Liver (tissue), 9 donors: ENCODE measurements around the gene TMEM222. TPM values are rescaled to one million over a fixed set of nuclear protein-coding genes. Genes with fewer than 3 reads are reported as not detected.

ENCODE experiments used
- DNase-seq: peaks from one replicate; pipeline ENCODE4 v3.0.0-alpha.2; 2017; ENCODE audit warnings: low spot score
- H3K27ac ChIP-seq, 2 donors: one replicate each; pipeline ENCODE4 v1.7.0; 2013; ENCODE audit warnings: inconsistent platforms in 2 of 2, low read length in 2 of 2, control low read depth in 1 of 2, low read depth in 1 of 2, mild to moderate bottlenecking in 1 of 2
- H3K27me3 ChIP-seq, 4 donors: one replicate each; pipeline versions ENCODE4 v1.6.1 to v1.7.0; 2013; ENCODE audit warnings: low read length in 3 of 4, inconsistent platforms in 1 of 4, mild to moderate bottlenecking in 1 of 4, moderate library complexity in 1 of 4; ENCODE audit not compliant: control insufficient read depth in 4 of 4, insufficient read depth in 4 of 4
- H3K36me3 ChIP-seq, 4 donors: one replicate each; pipeline versions ENCODE4 v1.6.1 to v1.7.0; 2013; ENCODE audit warnings: low read length in 3 of 4, mild to moderate bottlenecking in 3 of 4, low read depth in 1 of 4, moderate library complexity in 1 of 4; ENCODE audit not compliant: control insufficient read depth in 4 of 4, insufficient read depth in 3 of 4
- H3K4me1 ChIP-seq, 4 donors: one replicate each; pipeline versions ENCODE4 v1.6.1 to v1.7.0; 2013; ENCODE audit warnings: low read length in 3 of 4, mild to moderate bottlenecking in 3 of 4, moderate library complexity in 1 of 4; ENCODE audit not compliant: control insufficient read depth in 4 of 4, insufficient read depth in 4 of 4
- H3K4me3 ChIP-seq, 3 donors: one replicate each; pipeline versions ENCODE4 v1.6.1 to v1.7.0; 2013; ENCODE audit warnings: low read length in 3 of 3, control low read depth in 1 of 3, low read depth in 1 of 3, mild to moderate bottlenecking in 1 of 3
- H3K9ac ChIP-seq, 2 donors: one replicate each; pipeline ENCODE4 v1.7.0; 2013; ENCODE audit warnings: low read length in 2 of 2, mild to moderate bottlenecking in 2 of 2, moderate library complexity in 2 of 2, control low read depth in 1 of 2, low read depth in 1 of 2
- H3K9me3 ChIP-seq, 4 donors: one replicate each; pipeline versions ENCODE4 v1.6.1 to v1.7.0; 2013; ENCODE audit warnings: low read length in 3 of 4; ENCODE audit not compliant: control insufficient read depth in 4 of 4
- CTCF ChIP-seq: fragments of 150-350 bp; IDR thresholded peaks from 2 replicates; pipeline ENCODE4 v1.5.1; 2017; ENCODE audit warnings: improper control_type of control experiment, low read depth, low read length; ENCODE audit not compliant: missing input control
- FOXA1 ChIP-seq: IDR thresholded peaks from 2 replicates; pipeline ENCODE4 v1.6.1; 2016; ENCODE audit warnings: antibody characterized with exemption
- GABPA ChIP-seq, 2 donors: IDR thresholded peaks in 1 of 2; conservative IDR thresholded peaks in 1 of 2; 2 replicates each; pipeline ENCODE4 v1.6.1; 2016; ENCODE audit warnings: antibody characterized with exemption in 2 of 2, mild to moderate bottlenecking in 1 of 2, moderate library complexity in 1 of 2
- HNF4A ChIP-seq, 2 donors: conservative IDR thresholded peaks; 2 replicates each; pipeline ENCODE4 v1.6.1; 2016; ENCODE audit warnings: antibody characterized with exemption in 2 of 2, mild to moderate bottlenecking in 2 of 2
- NR2F2 ChIP-seq: IDR thresholded peaks from 2 replicates; pipeline ENCODE4 v1.6.1; 2016; ENCODE audit warnings: antibody characterized with exemption
- RAD21 ChIP-seq, 2 donors: IDR thresholded peaks; 2 replicates each; pipeline ENCODE4 v1.6.1; 2016; ENCODE audit warnings: antibody characterized with exemption in 2 of 2, mild to moderate bottlenecking in 2 of 2
- RXRA ChIP-seq, 2 donors: IDR thresholded peaks; 2 replicates each; pipeline ENCODE4 v1.6.1; 2017 to 2018; ENCODE audit warnings: antibody characterized with exemption in 2 of 2, mild to moderate bottlenecking in 1 of 2
- SP1 ChIP-seq: IDR thresholded peaks from 2 replicates; pipeline ENCODE4 v1.6.1; 2018; ENCODE audit warnings: antibody characterized with exemption, mild to moderate bottlenecking
- YY1 ChIP-seq: IDR thresholded peaks from 2 replicates; pipeline ENCODE4 v1.6.1; 2016; ENCODE audit warnings: antibody characterized with exemption, mild to moderate bottlenecking
- WGBS: extraction: QIAGEN DNeasy Blood & Tissue Kit; methylation state at CpG from one replicate; pipeline ENCODE4 v1.1.7; 2013; 5-methylcytosine and 5-hydroxymethylcytosine counted together
- polyA plus RNA-seq, 2 donors: library from polyadenylated mRNA; stranded (reverse) in 1 of 2; unstranded in 1 of 2; fragments of 200-250 nt in 1 of 2; fragments of >200 nt in 1 of 2; fragmentation: Nextera tagmentation in 1 of 2; extraction: Ambion mirVana in 1 of 2; gene quantifications; one replicate each; pipeline versions ENCODE4 v1.2.1 to v1.2.3, GENCODE V29; 2013 to 2015
- total RNA-seq, 2 donors: library from RNA; depleted of rRNA; stranded (reverse); fragments of >200 nt; gene quantifications; one replicate each; pipeline ENCODE4 v1.2.3, GENCODE V29; 2014
- TF ChIP-seq, protein P1 (sequence below): IDR thresholded peaks from 2 replicates; pipeline ENCODE4 v1.6.1; 2016; ENCODE audit warnings: antibody characterized with exemption, mild to moderate bottlenecking
- TF ChIP-seq, protein P2 (sequence below): IDR thresholded peaks from 2 replicates; pipeline ENCODE4 v1.6.1; 2016; ENCODE audit warnings: antibody characterized with exemption
- donor health status: healthy.
- donor health status: healthy.
- donor health status: healthy.
- donor health status: healthy.
- donor health status: healthy.

The TMEM222 gene
- total and polyA plus RNA-seq, 4 donors, result 14.7 to 32.9 (median 21.8) TPM

GRCh38 chr1:27293915-27294314 is 28.0 kb upstream of the TMEM222 start:
- no peaks in the 10 kb centered on the region for H3K27me3 ChIP-seq
- no peak for DNase-seq
- no peak overlapping the region for H3K27ac ChIP-seq
- WGBS, result 97% methylated on average over 8 of the region's 8 CpGs
- H3K9me3 ChIP-seq, result no peaks in the 10 kb centered on the region
- H3K9ac ChIP-seq, result no peak overlapping the region
- H3K4me3 ChIP-seq, result no peak overlapping the region
- peaks cover 0 to 3% (median 0%) of the 10 kb centered on the region in 4 donors for H3K4me1 ChIP-seq
- no peak for TF ChIP-seq RXRA (IDR thresholded peaks at IDR 0.05)
- TF ChIP-seq, protein P1, sequence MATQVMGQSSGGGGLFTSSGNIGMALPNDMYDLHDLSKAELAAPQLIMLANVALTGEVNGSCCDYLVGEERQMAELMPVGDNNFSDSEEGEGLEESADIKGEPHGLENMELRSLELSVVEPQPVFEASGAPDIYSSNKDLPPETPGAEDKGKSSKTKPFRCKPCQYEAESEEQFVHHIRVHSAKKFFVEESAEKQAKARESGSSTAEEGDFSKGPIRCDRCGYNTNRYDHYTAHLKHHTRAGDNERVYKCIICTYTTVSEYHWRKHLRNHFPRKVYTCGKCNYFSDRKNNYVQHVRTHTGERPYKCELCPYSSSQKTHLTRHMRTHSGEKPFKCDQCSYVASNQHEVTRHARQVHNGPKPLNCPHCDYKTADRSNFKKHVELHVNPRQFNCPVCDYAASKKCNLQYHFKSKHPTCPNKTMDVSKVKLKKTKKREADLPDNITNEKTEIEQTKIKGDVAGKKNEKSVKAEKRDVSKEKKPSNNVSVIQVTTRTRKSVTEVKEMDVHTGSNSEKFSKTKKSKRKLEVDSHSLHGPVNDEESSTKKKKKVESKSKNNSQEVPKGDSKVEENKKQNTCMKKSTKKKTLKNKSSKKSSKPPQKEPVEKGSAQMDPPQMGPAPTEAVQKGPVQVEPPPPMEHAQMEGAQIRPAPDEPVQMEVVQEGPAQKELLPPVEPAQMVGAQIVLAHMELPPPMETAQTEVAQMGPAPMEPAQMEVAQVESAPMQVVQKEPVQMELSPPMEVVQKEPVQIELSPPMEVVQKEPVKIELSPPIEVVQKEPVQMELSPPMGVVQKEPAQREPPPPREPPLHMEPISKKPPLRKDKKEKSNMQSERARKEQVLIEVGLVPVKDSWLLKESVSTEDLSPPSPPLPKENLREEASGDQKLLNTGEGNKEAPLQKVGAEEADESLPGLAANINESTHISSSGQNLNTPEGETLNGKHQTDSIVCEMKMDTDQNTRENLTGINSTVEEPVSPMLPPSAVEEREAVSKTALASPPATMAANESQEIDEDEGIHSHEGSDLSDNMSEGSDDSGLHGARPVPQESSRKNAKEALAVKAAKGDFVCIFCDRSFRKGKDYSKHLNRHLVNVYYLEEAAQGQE, result no peak
- no peak for TF ChIP-seq GABPA (IDR thresholded peaks at IDR 0.05 in 1 of 2, conservative IDR thresholded peaks at IDR 0.05 in 1 of 2)
- TF ChIP-seq, protein P2, sequence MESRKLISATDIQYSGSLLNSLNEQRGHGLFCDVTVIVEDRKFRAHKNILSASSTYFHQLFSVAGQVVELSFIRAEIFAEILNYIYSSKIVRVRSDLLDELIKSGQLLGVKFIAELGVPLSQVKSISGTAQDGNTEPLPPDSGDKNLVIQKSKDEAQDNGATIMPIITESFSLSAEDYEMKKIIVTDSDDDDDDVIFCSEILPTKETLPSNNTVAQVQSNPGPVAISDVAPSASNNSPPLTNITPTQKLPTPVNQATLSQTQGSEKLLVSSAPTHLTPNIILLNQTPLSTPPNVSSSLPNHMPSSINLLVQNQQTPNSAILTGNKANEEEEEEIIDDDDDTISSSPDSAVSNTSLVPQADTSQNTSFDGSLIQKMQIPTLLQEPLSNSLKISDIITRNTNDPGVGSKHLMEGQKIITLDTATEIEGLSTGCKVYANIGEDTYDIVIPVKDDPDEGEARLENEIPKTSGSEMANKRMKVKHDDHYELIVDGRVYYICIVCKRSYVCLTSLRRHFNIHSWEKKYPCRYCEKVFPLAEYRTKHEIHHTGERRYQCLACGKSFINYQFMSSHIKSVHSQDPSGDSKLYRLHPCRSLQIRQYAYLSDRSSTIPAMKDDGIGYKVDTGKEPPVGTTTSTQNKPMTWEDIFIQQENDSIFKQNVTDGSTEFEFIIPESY, result no peak
- peaks cover 4 to 52% (median 34%) of the 10 kb centered on the region in 4 donors for H3K36me3 ChIP-seq

DNA sequence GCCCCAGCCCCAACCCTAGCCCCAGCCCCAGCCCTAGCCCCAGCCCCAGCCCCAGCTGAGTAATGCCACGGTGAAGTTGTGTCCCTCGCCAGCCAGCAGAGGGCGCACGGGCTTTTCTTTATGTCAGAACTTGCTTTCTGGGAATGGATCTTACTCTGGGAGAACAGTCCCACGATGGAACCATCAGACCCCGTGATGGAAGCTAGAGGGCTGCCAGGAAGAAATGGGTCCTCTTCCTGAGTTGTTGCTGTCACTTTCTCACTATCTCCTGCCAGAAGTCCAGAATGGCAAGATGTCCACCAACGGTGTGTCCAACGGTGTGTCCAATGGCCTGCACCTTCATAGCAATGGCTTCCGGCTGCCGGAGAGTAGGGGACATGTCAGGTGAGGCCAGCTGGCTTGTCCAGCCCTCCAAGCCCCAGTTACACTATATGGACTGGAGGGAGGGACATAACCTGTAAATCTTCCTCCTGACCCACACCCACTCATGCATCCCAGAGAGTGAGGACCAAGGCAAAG is 25.1 kb upstream of the TMEM222 start:
- 40% methylated on average over 10 of the region's 10 CpGs for WGBS
- Histone ChIP-seq H3K27me3 (no peaks in the 10 kb centered on the region), H3K4me1 (peaks cover 0 to 8% (median 0%) of the 10 kb centered on the region in 4 donors), H3K9me3 (no peaks in the 10 kb centered on the region), H3K36me3 (peaks cover 8 to 56% (median 32%) of the 10 kb centered on the region in 4 donors), H3K9ac (no peak overlapping the region), H3K4me3 (no peak overlapping the region), H3K27ac (no peak overlapping the region)
- peak; percentile 77 for DNase-seq
- TF ChIP-seq SP1 (no peak), CTCF (peak; percentile 61), HNF4A (conservative IDR thresholded peaks at IDR 0.05) (no peak), RAD21 (IDR thresholded peaks at IDR 0.05) (peak; percentile 41 to 63), YY1 (no peak)

- no peak overlapping the region for H3K9ac ChIP-seq
- H3K4me1 ChIP-seq, result peaks cover 0 to 8% (median 0%) of the 10 kb centered on the region in 4 donors
- DNase-seq, result no peak
These were observed 24.1 kb upstream of the TMEM222 start for GRCh38 chr1:27297903-27298302.

More at GRCh38 chr1:27297903-27298302, 24.1 kb upstream of the TMEM222 start:
- no peaks in the 10 kb centered on the region for H3K27me3 ChIP-seq
- H3K9me3 ChIP-seq, result no peaks in the 10 kb centered on the region
- 97% methylated on average over 3 of the region's 3 CpGs for WGBS
- TF ChIP-seq HNF4A (conservative IDR thresholded peaks at IDR 0.05) (no peak), CTCF (no peak), GABPA (IDR thresholded peaks at IDR 0.05 in 1 of 2, conservative IDR thresholded peaks at IDR 0.05 in 1 of 2) (no peak), NR2F2 (no peak), RAD21 (IDR thresholded peaks at IDR 0.05) (no peak), FOXA1 (no peak), YY1 (no peak)
- no peak overlapping the region for H3K27ac ChIP-seq
- peaks cover 8 to 53% (median 36%) of the 10 kb centered on the region in 4 donors for H3K36me3 ChIP-seq
- no peak overlapping the region for H3K4me3 ChIP-seq
